ENCODE data around the gene RBM19.

DNA sequence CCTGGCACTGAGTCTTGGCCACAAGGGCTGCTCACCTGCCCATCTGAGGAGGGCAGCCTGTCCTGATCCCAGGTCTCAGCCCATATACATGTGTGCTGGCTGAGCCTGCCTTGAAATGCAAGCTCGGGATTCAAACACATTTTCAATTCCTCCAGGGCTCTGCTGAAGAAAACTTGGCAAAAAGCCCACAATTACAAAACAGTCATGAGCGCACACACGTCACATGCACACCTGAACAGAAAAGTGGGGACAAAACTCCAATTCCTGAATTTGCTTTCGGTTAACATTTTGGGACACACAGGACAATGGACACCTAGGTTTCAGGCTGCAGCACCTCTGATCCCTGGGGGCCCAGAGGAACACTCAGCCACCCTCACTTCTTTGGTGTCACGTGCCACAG is 113.9 kb downstream of the RBM19 start:
- TF ChIP-seq, protein P1, sequence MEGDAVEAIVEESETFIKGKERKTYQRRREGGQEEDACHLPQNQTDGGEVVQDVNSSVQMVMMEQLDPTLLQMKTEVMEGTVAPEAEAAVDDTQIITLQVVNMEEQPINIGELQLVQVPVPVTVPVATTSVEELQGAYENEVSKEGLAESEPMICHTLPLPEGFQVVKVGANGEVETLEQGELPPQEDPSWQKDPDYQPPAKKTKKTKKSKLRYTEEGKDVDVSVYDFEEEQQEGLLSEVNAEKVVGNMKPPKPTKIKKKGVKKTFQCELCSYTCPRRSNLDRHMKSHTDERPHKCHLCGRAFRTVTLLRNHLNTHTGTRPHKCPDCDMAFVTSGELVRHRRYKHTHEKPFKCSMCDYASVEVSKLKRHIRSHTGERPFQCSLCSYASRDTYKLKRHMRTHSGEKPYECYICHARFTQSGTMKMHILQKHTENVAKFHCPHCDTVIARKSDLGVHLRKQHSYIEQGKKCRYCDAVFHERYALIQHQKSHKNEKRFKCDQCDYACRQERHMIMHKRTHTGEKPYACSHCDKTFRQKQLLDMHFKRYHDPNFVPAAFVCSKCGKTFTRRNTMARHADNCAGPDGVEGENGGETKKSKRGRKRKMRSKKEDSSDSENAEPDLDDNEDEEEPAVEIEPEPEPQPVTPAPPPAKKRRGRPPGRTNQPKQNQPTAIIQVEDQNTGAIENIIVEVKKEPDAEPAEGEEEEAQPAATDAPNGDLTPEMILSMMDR (conservative IDR thresholded peaks at IDR 0.05): no peak
- TF ChIP-seq ZFX (IDR thresholded peaks at IDR 0.05): no peak
